Spleen (tissue), 7 donors: ENCODE results near the gene FOXL3.

ENCODE experiments used
- POLR2A ChIP-seq, 3 donors: fragments of 450-650 bp; IDR thresholded peaks; one replicate each; pipeline ENCODE4 v1.5.1; 2017; ENCODE audit warnings: antibody characterized with exemption in 3 of 3, mild to moderate bottlenecking in 1 of 3
- POLR2AphosphoS5 ChIP-seq, 3 donors: sonication (generic); formaldehyde crosslinking; IDR thresholded peaks; one replicate each; pipeline ENCODE4 v1.5.1; 2017; ENCODE audit warnings: antibody characterized with exemption in 3 of 3
- TF ChIP-seq, protein P1 (sequence below), 11 experiments: fragments of 200-600 bp in 7 of 11; fragments of 450-650 bp in 4 of 11; sonication (generic) in 4 of 11; IDR thresholded peaks in 8 of 11; conservative IDR thresholded peaks in 3 of 11; 1 replicate in 7 of 11; 2 replicates in 4 of 11; pipeline versions ENCODE4 v1.4.0 to v1.8.0; 2016 to 2021; ENCODE audit warnings: antibody characterized with exemption in 11 of 11, inconsistent platforms in 4 of 11, mild to moderate bottlenecking in 1 of 11
- donor health status: DM: no; HTN: no; CAD: no; lungs with moderate emphysema.
- donor health status: DM: no; HTN: no; CAD: no.
- donor health status: DM: no; HTN: no; CAD: no.

- TF ChIP-seq, protein P1, sequence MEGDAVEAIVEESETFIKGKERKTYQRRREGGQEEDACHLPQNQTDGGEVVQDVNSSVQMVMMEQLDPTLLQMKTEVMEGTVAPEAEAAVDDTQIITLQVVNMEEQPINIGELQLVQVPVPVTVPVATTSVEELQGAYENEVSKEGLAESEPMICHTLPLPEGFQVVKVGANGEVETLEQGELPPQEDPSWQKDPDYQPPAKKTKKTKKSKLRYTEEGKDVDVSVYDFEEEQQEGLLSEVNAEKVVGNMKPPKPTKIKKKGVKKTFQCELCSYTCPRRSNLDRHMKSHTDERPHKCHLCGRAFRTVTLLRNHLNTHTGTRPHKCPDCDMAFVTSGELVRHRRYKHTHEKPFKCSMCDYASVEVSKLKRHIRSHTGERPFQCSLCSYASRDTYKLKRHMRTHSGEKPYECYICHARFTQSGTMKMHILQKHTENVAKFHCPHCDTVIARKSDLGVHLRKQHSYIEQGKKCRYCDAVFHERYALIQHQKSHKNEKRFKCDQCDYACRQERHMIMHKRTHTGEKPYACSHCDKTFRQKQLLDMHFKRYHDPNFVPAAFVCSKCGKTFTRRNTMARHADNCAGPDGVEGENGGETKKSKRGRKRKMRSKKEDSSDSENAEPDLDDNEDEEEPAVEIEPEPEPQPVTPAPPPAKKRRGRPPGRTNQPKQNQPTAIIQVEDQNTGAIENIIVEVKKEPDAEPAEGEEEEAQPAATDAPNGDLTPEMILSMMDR (IDR thresholded peaks at IDR 0.05 in 8 of 11, conservative IDR thresholded peaks at IDR 0.05 in 3 of 11): no peak
- no peak for TF ChIP-seq POLR2AphosphoS5 (IDR thresholded peaks at IDR 0.05)
- no peak for TF ChIP-seq POLR2A (IDR thresholded peaks at IDR 0.05)
Observed at GRCh38 chr7:254337-255037, 35.5 kb upstream of the FOXL3 start.
